ENCODE data around the gene HDDC2.

- TF ChIP-seq CTCF (IDR thresholded peaks at IDR 0.05) (no peak), POLR2A (IDR thresholded peaks at IDR 0.05) (no peak)
Measured at GRCh38 chr6:125340991-125341390, 39.2 kb upstream of the HDDC2 start.
